NOMO-1 (cell line): ENCODE data around the gene NR5A1.
A peak's percentile ranks its signal among the peaks of the same experiment; 100 is the strongest.

Source experiments
- DNase-seq, 2 experiments: peaks; one replicate each; lab custom pipeline; 2025; ENCODE audit not compliant: unreplicated experiment in 2 of 2; lab: John Stamatoyannopoulos, UW

Gene NR5A1

DNA sequence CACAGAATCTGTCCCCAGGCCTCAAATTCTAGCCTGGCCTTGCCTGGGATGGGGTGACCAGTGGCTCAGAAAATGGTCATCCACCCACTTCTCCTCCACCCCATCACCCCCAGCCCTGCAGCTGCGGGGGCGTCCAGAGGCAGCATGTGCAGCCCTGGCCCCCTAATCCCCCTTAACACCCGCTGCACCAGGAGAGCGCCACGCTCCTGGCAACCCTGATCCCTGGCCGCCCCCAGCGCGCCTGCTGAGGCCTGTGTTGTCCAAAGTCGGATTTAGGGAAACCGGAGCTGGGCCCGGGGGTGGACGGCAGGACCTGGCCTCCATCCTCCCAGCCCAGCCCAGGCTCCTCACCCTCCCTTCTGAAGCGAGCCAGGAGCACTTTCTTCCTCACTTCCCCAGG, 22.0 kb downstream of the NR5A1 start:
- DNase-seq = no peak

DNA sequence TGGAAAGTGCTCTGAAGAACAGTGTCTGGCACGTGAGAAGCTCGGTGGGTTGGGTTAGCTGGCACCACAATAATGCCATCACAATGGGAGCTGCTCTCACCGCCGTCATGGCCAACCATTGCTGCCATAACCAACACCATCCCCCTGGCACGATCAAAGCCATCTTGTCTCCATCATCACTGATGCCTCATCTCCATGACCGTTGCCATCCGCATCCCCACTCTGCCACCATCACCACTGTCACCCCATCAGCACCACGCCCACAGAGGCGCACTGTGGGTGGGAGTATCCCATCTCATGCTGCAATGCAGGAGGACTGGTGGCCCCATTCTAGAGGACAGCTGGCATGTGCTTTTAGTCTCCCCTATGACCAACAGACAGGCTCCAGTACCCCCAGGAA, 23.7 kb downstream of the NR5A1 start:
- DNase-seq = no peak

DNA sequence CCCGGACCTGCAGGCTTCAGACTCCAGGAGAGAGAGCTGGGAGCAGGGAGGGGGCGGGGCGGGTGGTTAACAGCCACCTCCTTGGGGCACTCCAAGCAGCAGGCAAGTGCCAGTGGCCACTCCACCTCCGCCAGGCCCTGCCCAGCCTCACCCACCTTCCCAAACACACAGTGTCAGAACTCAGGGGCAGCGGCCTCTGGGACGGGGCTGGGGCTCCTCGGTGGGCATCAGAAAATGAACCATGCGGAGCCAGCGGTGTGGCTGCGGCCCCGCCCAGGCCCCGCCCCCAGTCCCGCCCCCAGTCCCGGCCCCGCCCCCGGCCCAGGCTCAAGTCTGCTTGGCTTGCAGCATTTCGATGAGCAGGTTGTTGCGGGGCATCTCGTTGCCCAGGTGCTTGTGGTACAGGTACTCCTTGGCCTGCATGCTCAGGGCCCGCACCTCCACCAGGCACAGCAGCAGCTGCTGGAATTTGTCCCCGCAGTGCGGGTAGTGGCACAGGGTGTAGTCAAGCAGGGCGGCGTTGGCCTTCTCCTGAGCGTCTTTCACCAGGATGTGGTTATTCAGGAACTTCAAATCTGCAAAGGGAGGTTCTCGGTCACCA, 24.7 kb downstream of the NR5A1 start:
- no peak for DNase-seq

DNA sequence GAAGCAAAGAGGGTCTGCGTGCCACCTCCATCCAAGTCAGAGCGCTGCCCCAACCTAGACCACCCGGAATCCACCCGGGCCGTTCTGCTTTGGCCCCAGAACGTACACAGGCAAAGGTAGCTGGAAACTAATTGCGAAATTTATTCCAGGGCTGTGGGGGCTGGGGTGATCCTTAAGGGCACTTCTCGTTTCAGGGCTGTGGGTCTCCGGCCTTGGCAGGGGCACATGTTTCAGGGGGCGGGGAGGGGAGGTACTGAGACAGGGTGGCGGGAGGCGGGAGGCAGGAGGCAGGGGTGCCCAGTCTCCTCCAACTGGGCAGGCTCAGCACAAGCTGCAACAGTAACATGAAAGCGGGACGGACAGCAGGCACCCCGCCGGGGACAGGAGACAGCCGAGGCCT, 26.1 kb downstream of the NR5A1 start:
- DNase-seq = peak; percentile 31 to 36

DNA sequence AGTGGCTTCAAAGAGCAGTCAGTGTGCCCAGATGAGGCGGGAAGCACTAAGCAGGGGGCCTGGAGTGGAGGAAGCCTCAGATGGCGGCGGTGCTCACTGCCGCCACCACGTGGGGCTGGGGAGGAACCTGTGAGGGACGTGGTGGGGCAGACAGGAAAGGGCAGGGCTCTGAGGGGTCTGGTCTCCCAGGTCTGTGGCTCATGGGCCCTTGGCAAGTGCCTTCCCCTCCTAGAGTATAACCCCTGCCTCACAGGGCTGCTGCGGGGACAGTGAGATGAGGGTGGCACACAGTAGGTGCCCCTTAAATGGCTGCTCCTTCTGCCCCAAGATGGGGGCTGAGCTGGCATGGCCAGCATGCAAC, 26.6 kb downstream of the NR5A1 start:
- peak; percentile 8 to 32 for DNase-seq

DNA sequence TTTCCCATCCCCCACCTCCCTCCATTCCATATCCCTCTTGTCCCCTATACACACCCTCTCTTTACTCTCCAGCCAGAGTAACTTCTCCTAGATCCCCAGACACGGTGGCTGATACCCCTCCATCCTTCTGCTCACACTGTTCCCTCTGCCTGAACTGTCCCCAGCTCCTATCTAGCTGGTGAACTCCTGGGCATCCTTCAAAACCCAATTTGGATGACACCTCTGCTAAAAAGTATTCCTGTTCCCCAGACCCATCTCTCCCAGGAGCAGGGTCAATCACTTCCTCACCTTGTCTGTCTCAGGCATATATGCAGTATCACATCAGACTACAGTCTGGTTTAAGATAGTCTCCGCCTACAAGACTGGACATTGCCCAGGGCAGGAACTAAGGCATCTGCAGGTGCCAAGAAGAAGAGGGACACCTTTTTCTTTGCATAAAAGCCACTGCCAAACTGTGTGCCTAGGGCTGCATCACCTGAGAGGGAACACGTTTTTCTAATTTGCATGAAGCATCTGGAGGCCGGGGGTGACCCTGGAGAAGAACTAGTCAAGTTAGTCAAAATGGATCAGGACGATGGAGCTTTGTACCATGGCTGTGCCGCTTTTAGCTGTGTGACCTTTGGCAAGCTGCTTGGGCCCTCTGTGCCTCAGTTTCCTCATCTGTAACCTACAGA, 27.1 kb downstream of the NR5A1 start:
- DNase-seq = no peak

DNA sequence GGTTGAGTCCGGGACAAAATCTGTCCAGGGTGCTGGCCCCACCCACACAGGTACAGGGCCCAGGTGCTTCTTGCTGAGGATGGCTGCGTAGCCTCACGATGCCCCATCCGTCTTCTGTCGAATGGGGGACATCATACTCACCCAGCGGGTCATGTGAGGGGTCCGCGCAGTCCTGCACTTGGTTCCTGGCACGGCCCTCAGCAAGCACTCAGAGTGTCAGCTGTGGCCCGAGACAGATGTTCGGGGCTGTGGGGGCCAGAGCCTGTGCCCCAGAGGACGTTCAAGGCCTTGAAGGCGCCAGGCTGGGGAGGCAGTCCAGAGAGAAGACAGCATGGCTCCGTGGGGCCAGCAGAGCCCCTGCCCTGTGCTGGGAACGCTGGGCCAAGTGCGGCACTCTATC, 27.8 kb downstream of the NR5A1 start:
- DNase-seq = no peak

DNA sequence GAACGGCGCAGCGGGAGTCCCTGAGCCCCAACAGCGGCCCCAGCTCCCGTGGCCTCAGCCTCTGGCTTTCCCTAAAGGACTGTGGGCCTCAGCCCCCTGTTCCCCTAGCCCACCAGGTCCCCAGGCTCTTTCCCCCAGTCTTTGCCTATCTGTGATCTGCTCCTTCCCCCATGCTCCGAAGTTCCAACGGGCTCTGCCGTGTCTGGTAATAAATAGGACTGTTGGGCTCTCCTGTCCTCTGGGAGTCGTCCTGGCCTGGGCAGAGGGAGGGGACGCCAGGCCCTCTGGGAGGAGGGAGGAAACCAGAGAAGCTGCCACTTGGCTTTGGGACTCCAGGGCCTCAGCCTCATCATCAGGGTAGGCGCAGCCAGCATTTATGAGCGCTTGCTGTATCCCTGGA, 28.8 kb downstream of the NR5A1 start:
- no peak for DNase-seq

DNA sequence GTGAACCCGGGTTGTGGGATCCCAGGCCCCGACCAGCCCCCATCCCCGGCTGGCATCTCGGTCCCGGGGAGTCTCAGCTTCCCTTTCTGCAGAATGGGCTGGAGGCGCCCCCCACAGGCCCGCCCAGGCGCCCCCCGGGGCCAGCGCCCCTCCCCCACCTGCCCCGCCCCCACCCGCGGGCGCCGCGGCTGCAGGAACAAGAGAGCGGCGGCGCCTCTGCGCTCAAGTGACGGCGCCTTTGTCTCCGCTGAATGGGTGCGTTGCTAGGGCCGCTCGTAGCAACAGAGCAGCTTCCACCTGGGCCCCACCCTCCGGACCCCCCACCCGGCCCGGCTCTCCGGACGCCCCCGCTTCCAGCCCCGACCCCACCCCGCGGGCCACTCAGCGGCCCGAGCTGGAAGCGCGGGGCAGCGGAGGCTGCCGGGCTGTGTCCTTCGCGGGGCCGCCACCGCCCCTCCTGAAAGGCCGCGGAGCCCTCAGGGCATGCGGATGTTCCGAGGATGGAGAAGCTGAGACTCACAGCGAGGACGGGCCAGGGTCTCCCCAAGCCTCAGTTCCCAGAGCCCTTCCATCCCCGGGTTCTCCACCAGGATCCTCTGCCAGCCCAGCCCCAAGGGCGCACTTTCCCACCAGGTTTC, 29.4 kb downstream of the NR5A1 start:
- DNase-seq = no peak

DNA sequence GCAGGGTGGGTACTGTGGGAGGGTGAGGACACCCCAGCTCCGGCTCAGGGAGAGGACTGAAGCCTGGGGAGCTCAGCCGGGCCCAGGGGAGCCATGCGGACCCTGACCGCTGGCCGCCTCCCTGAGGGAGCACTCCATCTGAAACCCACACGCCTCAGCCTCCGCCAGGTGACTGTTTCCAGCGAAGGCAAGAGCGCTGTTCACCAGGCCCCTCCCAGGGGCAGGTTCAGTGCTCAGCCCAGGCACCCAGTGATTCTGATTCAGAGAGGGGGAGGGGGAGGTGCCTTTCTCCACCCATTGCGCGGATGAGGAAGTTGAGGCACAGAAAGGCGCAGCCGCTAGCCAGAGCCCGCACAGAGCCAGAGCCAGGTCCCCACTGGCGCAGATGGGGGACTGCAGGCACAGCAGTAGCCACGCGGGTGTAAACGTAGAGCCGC, 30.0 kb downstream of the NR5A1 start:
- no peak for DNase-seq

DNA sequence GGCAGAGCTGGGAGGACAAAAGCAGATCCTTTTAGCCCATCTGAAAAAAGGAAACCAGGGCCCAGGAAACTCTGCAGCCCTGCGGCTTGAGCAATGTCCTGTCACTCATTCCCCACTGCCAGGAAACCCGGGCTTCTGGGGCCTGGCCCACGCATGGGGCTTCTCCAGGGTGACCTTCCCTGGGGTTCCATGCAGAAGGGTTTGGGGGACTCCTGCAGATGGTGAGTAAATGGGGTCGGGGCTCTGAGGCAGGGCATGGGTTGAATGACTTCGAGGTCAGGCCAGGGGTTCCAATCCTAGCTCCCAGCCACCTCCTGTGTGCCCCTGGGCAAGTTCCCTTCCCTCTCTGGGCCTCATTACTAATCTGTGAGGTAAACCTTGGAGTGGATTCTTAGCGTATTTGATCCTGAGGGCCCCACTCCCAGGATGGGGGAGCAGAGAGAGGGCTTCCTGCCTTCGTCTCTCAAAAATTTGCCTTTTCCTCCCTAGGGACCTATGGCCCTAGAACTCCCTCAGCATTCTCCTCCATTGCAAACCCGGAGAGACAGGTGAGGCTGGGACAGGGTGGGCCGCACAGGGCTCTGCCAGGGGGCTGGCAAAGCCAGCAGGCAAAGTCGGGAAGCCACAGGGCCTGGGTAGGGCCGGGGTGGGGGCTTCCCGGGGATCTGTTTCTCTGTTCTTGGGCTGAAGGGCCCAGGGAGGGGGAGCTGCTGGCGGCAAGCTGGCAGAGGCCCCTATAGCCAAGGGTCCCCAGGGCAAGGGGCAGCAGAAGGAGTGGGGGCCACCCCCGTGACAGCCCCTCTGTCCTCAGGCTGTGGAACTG, 31.1 kb downstream of the NR5A1 start:
- DNase-seq = no peak

DNA sequence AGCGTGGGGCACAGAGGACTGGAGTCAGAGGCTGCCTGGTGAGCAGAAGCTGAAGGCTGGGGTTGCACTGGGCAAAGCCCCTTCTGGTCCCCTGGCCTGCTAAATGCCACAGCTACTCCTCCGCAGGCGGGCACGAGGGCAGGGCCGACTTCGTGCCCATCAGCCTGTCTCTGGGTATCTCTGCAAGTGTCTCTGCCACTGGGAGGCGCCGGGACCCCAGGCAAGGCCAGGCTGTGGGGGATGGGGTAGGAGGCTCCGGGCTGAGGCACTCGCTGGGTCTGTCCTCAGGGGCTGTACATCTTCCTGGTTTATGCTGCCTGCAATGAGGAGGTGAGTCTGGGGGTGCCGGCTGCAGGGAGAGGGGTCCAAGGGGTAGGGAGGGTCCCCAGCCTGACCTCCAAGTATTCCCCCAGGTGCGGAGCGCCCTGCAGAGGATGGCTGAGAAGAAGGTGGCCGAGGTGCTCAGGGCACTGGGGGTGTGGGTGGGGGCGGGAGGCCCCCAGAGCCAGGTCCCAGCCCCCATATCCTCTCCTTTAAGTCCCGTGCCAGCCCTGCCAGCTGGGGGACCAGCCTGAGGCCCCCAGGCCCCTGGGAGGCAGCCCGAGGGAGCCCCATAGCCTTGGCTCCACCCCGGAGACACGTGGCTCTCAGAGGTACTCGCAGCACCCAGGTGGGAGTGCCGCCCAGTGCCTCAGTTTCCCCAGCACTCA, 31.9 kb downstream of the NR5A1 start:
- no peak for DNase-seq

DNA sequence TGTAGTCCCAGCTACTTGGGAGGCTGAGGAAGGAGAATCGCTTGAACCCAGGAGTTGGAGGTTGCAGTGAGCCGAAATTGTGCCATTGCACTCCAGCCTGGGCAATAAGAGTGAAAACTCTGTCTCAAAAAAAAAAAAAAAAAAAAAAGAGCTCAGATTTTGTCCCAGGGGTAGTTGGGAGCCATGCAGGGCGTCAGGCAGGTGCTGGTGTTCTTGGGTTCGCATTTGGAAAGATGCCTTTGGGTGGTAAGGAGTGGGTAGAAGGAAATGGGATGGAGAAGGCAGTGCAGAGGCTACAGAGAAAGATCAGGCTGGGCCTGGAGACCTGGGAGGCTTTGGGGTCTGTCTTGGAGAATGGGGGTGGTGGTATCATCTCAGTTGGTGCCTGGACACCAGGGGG, 33.0 kb downstream of the NR5A1 start:
- no peak for DNase-seq

DNA sequence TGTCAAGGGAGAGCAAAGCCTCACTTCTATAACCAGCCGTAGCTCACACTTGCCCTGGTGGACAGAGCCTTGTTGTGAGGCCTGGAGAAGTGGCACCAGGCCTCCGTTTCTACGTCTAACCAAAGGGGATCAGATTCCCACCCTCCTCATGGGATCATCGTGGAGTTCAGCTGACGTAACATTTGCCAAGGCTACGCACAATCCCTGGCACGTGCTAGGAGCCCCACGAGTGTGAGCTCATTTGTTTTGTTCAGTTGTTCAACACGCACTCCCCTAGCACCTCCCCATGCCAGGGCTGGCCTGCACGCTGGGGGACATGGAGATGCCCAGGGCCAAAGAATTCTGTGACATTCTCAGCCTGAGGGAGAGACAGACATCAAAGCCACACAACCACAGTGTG, 33.9 kb downstream of the NR5A1 start:
- no peak for DNase-seq

DNA sequence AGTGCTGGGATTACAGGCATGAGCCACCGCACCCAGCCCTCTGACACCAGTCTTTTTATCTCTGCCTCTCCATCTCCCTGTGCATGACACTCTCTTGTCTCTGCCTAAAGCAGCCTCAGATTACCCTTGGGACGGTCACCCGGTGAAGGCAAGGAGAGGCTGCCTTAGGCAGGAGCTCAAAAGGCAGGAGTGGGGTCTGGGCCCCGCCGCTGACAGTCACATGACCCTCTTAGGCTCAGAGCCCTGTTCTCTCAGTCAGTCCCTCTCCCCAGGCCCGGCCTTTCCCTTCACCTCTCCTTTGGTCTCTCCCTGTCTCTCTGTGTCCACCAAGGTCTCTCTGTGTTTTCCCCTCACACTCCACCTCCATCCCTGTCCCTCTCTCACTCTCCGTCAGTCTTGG, 34.4 kb downstream of the NR5A1 start:
- DNase-seq = no peak

DNA sequence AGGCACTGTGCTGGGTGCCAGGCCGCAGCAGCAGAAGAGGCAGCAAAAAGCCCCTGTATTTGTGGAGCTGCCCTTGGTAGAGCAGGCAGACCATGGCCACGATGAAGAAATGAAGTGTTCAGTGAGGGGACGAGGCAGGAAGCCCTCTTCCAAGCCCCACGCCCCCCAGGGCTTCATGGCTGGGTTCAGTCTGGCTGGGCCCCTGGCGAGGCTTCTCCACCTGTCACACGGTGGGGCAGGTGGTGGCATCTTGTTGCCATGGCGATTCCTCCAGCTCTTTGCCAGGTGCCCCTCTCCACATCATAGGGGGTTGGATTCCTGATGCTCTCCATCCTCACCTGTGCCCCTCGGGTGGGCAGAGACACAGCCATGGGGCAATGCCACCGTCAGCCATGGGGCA, 35.4 kb downstream of the NR5A1 start:
- DNase-seq = no peak

DNA sequence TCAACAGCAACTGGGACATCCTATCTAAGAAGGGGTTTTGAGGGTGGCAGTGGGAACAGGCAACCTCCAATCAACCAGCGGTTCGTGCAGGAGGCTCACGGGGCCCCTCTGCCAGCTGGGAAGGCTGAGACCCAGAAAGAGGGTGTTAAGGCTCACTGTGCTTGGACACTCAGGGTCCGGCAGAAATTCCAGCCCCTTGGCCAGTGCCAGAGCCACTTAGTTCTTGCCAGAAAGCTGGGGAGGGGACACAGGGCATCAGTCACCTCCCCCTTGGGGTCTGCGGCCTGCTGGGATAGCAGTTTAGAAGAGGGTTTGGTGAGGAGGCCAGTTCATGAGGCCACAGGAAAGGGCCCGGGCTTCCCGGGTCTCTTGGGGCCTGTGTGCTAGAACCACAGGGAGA, 36.5 kb downstream of the NR5A1 start:
- DNase-seq = no peak

DNA sequence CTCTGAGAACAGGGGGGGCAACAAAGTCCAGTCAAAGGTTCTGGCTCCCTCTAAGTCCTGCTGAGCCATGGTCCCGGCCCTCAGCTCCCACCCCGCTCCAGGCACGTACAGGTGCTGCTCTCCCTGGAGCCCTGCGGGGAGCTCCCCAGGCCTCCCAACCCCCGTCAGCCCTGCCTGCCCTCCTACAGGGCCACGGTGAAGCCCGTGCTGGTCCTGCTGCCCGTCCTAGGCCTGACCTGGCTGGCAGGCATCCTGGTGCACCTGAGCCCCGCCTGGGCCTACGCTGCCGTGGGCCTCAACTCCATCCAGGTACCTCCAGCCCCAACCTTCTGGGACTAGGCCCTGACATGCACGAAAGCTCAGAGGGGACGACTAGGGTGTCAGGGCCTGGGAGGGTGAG, 36.9 kb downstream of the NR5A1 start:
- no peak for DNase-seq

DNA sequence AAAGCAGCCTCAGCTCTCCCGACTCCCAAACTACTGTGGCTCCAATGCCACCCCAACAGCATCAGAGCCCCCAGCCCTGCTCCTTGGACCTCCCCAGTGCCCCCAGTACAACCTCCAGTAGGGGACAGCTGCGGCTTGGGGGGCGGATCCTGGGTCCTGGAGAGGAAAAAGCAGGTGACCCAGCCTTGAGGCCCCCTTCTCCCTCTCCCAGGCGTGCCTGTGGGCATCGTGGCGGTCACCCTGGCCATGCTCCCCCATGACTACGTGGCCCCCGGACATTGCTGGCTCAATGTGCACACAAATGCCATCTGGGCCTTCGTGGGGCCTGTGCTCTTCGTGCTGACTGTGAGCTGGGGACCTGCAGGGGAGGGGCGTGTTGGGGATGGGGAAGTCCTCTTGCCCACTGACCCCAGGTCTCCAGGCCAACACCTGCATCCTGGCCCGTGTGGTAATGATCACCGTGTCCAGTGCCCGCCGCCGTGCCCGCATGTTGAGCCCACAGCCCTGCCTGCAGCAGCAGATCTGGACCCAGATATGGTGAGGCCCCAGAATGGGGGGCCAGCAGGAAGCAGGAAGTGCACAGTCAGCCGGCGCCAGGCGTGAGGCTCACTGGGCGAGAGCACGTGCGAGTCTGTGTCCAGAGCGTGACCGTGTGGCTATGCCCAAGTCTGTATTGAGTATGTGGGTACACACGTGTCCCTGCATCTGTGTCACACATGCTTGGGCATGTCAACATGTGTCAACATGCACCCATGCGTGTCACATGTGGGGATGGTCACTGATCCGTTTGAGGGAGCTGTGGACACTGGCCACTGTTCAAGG, 38.0 kb downstream of the NR5A1 start:
- no peak for DNase-seq

DNA sequence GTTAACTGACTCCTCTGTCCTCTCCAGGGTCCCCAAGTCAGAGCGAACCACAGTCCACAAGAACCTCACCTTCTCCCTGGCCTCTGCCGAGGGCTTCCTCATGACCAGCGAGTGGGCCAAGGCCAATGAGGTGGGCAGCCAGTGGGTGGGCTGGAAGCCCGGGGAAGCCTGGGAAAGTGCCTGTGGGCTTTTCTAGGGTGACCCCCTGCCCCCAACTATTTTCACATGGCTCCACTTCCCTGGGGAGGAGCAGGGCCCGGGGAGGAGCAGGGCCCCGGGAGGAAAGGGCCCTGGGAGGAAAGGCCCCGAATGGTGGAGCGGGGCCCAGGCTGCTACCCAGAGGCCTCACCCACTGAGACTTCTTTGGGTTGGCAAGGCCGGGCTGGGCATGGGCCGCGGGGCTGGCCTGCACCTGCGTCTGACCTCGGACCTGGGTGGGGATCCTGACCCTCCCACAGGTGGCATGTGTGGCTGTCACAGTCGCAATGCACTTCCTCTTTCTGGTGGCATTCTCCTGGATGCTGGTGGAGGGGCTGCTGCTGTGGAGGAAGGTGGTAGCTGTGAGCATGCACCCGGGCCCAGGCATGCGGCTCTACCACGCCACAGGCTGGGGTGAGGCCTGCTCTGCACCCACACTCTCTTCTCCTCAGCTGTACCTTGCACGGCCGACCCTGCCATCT, 39.0 kb downstream of the NR5A1 start:
- no peak for DNase-seq
